IMR-90 (cell line): ENCODE results near the gene TUBB6. TPM values are rescaled to one million over a fixed set of nuclear protein-coding genes. Genes with fewer than 3 reads are reported as not detected.

Source experiments
- ATAC-seq: fragments of 200-7000 bp; cut with Tn5 transposase; 2 replicates; pipeline ENCODE4 v1.9.1; 2020; ENCODE audit warnings: low read depth, mild to moderate bottlenecking, moderate library complexity
- BruUV-seq: library from RNA; stranded (reverse); fragments of 400-500 nt; replicated peaks from 2 replicates; lab custom pipeline; 2021; lab: Mats Ljungman, UMichigan
- CTCF ChIA-PET: fragments of 300-600 bp; formaldehyde crosslinking; extraction: SDS; loops from one replicate; lab custom pipeline; 2021; ENCODE audit warnings: antibody characterized with exemption; lab: Yijun Ruan, JAX
- POLR2A ChIA-PET: fragments of 300-600 bp; sonication (Branson Sonifier 250); formaldehyde crosslinking; loops from one replicate; lab custom pipeline; 2022; ENCODE audit warnings: antibody characterized with exemption; ENCODE audit not compliant: unreplicated experiment; lab: Charles Lee
- DNase-seq: peaks from one replicate; pipeline ENCODE4 v3.0.0; 2013
- H2AFZ ChIP-seq: replicated peaks from 2 replicates; pipeline ENCODE3; 2013; ENCODE audit warnings: low read length, mild to moderate bottlenecking; ENCODE audit not compliant: poor library complexity
- H2AK5ac ChIP-seq: 2 replicates; pipeline ENCODE4 v1.6.1; 2013; ENCODE audit warnings: low read depth, low read length, inconsistent platforms
- H2AK9ac ChIP-seq: replicated peaks from 2 replicates; pipeline ENCODE3; 2013; ENCODE audit warnings: mild to moderate bottlenecking, low read depth, low read length, moderate library complexity; ENCODE audit not compliant: poor library complexity
- H2BK120ac ChIP-seq: 2 replicates; pipeline ENCODE4 v1.6.1; 2013; ENCODE audit warnings: low read depth, low read length, inconsistent platforms
- H2BK15ac ChIP-seq: 3 replicates; pipeline ENCODE4 v1.6.1; 2013; ENCODE audit warnings: low read depth, low read length, inconsistent platforms
- H2BK20ac ChIP-seq: 2 replicates; pipeline ENCODE4 v1.6.1; 2013; ENCODE audit warnings: low read depth, mild to moderate bottlenecking, inconsistent platforms, low read length, moderate library complexity
- H2BK5ac ChIP-seq: 2 replicates; pipeline ENCODE4 v1.6.1; 2013; ENCODE audit warnings: mild to moderate bottlenecking, low read depth, low read length, inconsistent platforms; ENCODE audit not compliant: poor library complexity, severe bottlenecking
- H3K14ac ChIP-seq: replicated peaks from 2 replicates; pipeline ENCODE4 v1.6.1; 2013; ENCODE audit warnings: low read depth, low read length, inconsistent platforms
- H3K18ac ChIP-seq: 2 replicates; pipeline ENCODE4 v1.6.1; 2013; ENCODE audit warnings: low read depth, low read length, control low read depth
- H3K23ac ChIP-seq: 2 replicates; pipeline ENCODE4 v1.6.1; 2013; ENCODE audit warnings: low read depth, low read length, inconsistent platforms
- H3K27ac ChIP-seq: 2 replicates; pipeline ENCODE4 v1.5.1; 2013; ENCODE audit warnings: mild to moderate bottlenecking, control low read depth, low read length; ENCODE audit not compliant: insufficient read depth
- H3K27me3 ChIP-seq: 2 replicates; pipeline ENCODE4 v1.6.1; 2013; ENCODE audit warnings: low read length; ENCODE audit not compliant: control insufficient read depth, insufficient read depth
- H3K36me3 ChIP-seq: 2 replicates; pipeline ENCODE4 v1.6.1; 2013; ENCODE audit warnings: low read length, mixed read lengths; ENCODE audit not compliant: control insufficient read depth, insufficient read depth
- H3K4ac ChIP-seq: 2 replicates; pipeline ENCODE4 v1.6.1; 2013; ENCODE audit warnings: low read depth, low read length, inconsistent platforms
- H3K4me1 ChIP-seq: 2 replicates; pipeline ENCODE4 v1.6.1; 2013; ENCODE audit warnings: low read length, mixed read lengths; ENCODE audit not compliant: control insufficient read depth, insufficient read depth
- H3K4me2 ChIP-seq: 2 replicates; pipeline ENCODE4 v1.6.1; 2013; ENCODE audit warnings: low read depth, mild to moderate bottlenecking, control low read depth, low read length, moderate library complexity
- H3K4me3 ChIP-seq: 2 replicates; pipeline ENCODE4 v1.5.1; 2013; ENCODE audit warnings: low read depth, mild to moderate bottlenecking, control low read depth, low read length, moderate library complexity; ENCODE audit not compliant: insufficient read depth
- H3K56ac ChIP-seq: 2 replicates; pipeline ENCODE4 v1.6.1; 2013; ENCODE audit warnings: low read length, inconsistent platforms; ENCODE audit not compliant: insufficient read depth; ENCODE audit errors: extremely low read depth
- H3K79me1 ChIP-seq, 2 experiments: 2 replicates each; pipeline ENCODE4 v1.6.1; 2013; ENCODE audit warnings: low read length in 2 of 2, inconsistent platforms in 1 of 2, low read depth in 1 of 2
- H3K9ac ChIP-seq: 2 replicates; pipeline ENCODE4 v1.6.1; 2013; ENCODE audit warnings: low read depth, low read length, control low read depth
- H3K9me1 ChIP-seq: 2 replicates; pipeline ENCODE4 v1.6.1; 2013; ENCODE audit warnings: low read length, inconsistent platforms; ENCODE audit not compliant: insufficient read depth
- H3K9me3 ChIP-seq: 2 replicates; pipeline ENCODE4 v1.6.1; 2013; ENCODE audit warnings: low read length; ENCODE audit not compliant: control insufficient read depth, insufficient read depth
- H4K20me1 ChIP-seq: 2 replicates; pipeline ENCODE4 v1.6.1; 2013; ENCODE audit warnings: low read length, inconsistent platforms; ENCODE audit not compliant: insufficient read depth
- H4K5ac ChIP-seq: 2 replicates; pipeline ENCODE4 v1.6.1; 2013; ENCODE audit warnings: mild to moderate bottlenecking, low read depth, low read length, control low read depth
- H4K8ac ChIP-seq, 2 experiments: 2 replicates each; pipeline ENCODE4 v1.6.1; 2013; ENCODE audit warnings: low read depth in 2 of 2, low read length in 2 of 2, control low read depth in 1 of 2, inconsistent platforms in 1 of 2
- H4K91ac ChIP-seq: 2 replicates; pipeline ENCODE4 v1.6.1; 2013; ENCODE audit warnings: low read depth, low read length, inconsistent platforms; ENCODE audit not compliant: insufficient read depth
- BHLHE40 ChIP-seq: fragments of 150-350 bp; IDR thresholded peaks from 2 replicates; pipeline ENCODE4 v1.6.1; 2016; ENCODE audit warnings: mild to moderate bottlenecking, low read depth, low read length
- CTCF ChIP-seq: conservative IDR thresholded peaks from 2 replicates; pipeline ENCODE4 v1.5.1; 2012; ENCODE audit warnings: mild to moderate bottlenecking, low read depth, low read length, improper control_type of control experiment
- MAFK ChIP-seq: IDR thresholded peaks from 2 replicates; pipeline ENCODE4 v1.6.1; 2012; ENCODE audit warnings: low read depth, low read length, improper control_type of control experiment
- MAZ ChIP-seq: IDR thresholded peaks from 2 replicates; pipeline ENCODE4 v1.6.1; 2012; ENCODE audit warnings: low read depth, mild to moderate bottlenecking, low read length, improper control_type of control experiment, moderate library complexity, borderline replicate concordance
- NFE2L2 ChIP-seq: fragments of 150-350 bp; IDR thresholded peaks from 2 replicates; pipeline ENCODE4 v1.6.1; 2016; ENCODE audit warnings: low read depth, mild to moderate bottlenecking, low read length
- RAD21 ChIP-seq: IDR thresholded peaks from 2 replicates; pipeline ENCODE4 v1.6.1; 2012; ENCODE audit warnings: low read length, improper control_type of control experiment
- RFX5 ChIP-seq: IDR thresholded peaks from 2 replicates; pipeline ENCODE4 v1.8.0; 2012; ENCODE audit warnings: low read depth, mild to moderate bottlenecking, low read length, moderate library complexity
- WGBS, 2 experiments: methylation state at CpG; one replicate each; pipeline versions ENCODE4 v1.1.5 to v1.1.7; 2013; ENCODE audit warnings: missing lambda C conversion rate in 2 of 2; ENCODE audit not compliant: insufficient read length in 1 of 2; ENCODE audit errors: extremely low coverage in 2 of 2; 5-methylcytosine and 5-hydroxymethylcytosine counted together
- dilution Hi-C: fragments of 300-500 bp; cut with HindIII; formaldehyde crosslinking; loops from one replicate; pipeline ENCODE4 v1.14.3; 2018; ENCODE audit warnings: low sequenced_read_pairs; ENCODE audit not compliant: unreplicated experiment
- in situ Hi-C: fragments of 300-500 bp; cut with MboI; formaldehyde crosslinking; loops from 3 replicates; pipeline ENCODE4 v1.14.3; 2019; ENCODE audit warnings: low sequenced_read_pairs, inconsistent platforms, mixed read lengths
- intact Hi-C: fragments of 100-400 bp; cut with micrococcal nuclease; formaldehyde crosslinking; loops from 2 replicates; pipeline ENCODE4 v1.10.0; 2022
- polyA plus RNA-seq, 3 experiments: library from polyadenylated mRNA; depleted of rRNA; stranded (reverse); fragments of >200 nt; gene quantifications; 2 replicates each; pipeline ENCODE4 v1.2.3, GENCODE V29; 2012; ENCODE audit warnings: low replicate concordance in 1 of 3
- total RNA-seq: library from RNA; depleted of rRNA; stranded (reverse); fragments of >200 nt; gene quantifications from 2 replicates; pipeline ENCODE4 v1.2.3, GENCODE V29; 2012

Gene TUBB6
- total and polyA plus RNA-seq, 2 of the 4 experiments (the other 2 are of a cell fraction) = 927 to 1,040 TPM

- H3K4me1 ChIP-seq = no peaks in the 10 kb centered on the region
- H3K9ac ChIP-seq = no peak overlapping the region
- H2BK15ac ChIP-seq = no peak overlapping the region
- H3K14ac ChIP-seq = no peak overlapping the region
- H3K9me1 ChIP-seq = peaks cover 23% of the 10 kb centered on the region
- no peak overlapping the region for H3K4ac ChIP-seq
- CTCF ChIA-PET = interaction anchor here (0.7 kb wide), 2 partner anchors 326 to 494 kb away, joined by 4 to 5 read pairs; no protein-coding TSS in a partner anchor
- ATAC-seq (no peak), DNase-seq (no peak)
- H3K56ac ChIP-seq = no peak overlapping the region
- dilution Hi-C loops = no loop called here
- H2AK9ac ChIP-seq = no peak overlapping the region
- H4K8ac ChIP-seq = no peak overlapping the region
- BruUV-seq = no TSS peak
- H3K9me3 ChIP-seq = no peaks in the 10 kb centered on the region
- TF ChIP-seq BHLHE40 = no peak
- no peak for TF ChIP-seq NFE2L2
- TF ChIP-seq MAZ = no peak
- TF ChIP-seq RAD21 = no peak
- no peak for TF ChIP-seq CTCF
- TF ChIP-seq MAFK = no peak
- TF ChIP-seq RFX5 = no peak
- no peak overlapping the region for H2AK5ac ChIP-seq
- no peak overlapping the region for H2BK120ac ChIP-seq
- POLR2A ChIA-PET = no interaction called here
- H3K18ac ChIP-seq = no peak overlapping the region
- H4K20me1 ChIP-seq = peaks cover 67% of the 10 kb centered on the region
- no peak overlapping the region for H3K27ac ChIP-seq
- H3K79me1 ChIP-seq = peaks cover 18 to 49% of the 10 kb centered on the region in 2 experiments
- H4K91ac ChIP-seq = no peak overlapping the region
- no peak overlapping the region for H2BK20ac ChIP-seq
- no peaks in the 10 kb centered on the region for H3K27me3 ChIP-seq
- H2BK5ac ChIP-seq = no peak overlapping the region
- no peak overlapping the region for H3K4me2 ChIP-seq
- in situ Hi-C loops = no loop called here
- H3K36me3 ChIP-seq = peaks cover 55% of the 10 kb centered on the region
- H3K4me3 ChIP-seq = no peak overlapping the region
- H2AFZ ChIP-seq = no peak overlapping the region
- H3K23ac ChIP-seq = no peak overlapping the region
- H4K5ac ChIP-seq = no peak overlapping the region
- intact Hi-C loops = no loop called here
- WGBS, 2 experiments = 100% methylated on average over 1 of the region's 4 CpGs; no CpG with 5 or more reads in 1 of the 2 experiments
Observed at GRCh38 chr18:12330766-12331165, 22.7 kb downstream of the TUBB6 start.
